OCI-LY7 (cell line): ENCODE data around the gene CSTB. TPM values are rescaled to one million over a fixed set of nuclear protein-coding genes. Genes with fewer than 3 reads are reported as not detected.
A peak's percentile ranks its signal among the peaks of the same experiment; 100 is the strongest.

ENCODE experiments used
- BruUV-seq: library from RNA; stranded (reverse); fragments of 400-500 nt; replicated peaks from 2 replicates; lab custom pipeline; 2021; lab: Mats Ljungman, UMichigan
- CTCF ChIA-PET: fragments of 300-600 bp; sonication (Branson Sonifier 250); formaldehyde crosslinking; loops from one replicate; lab custom pipeline; 2022; ENCODE audit warnings: antibody characterized with exemption; ENCODE audit not compliant: unreplicated experiment; lab: Charles Lee
- POLR2A ChIA-PET: fragments of 300-600 bp; sonication (Branson Sonifier 250); formaldehyde crosslinking; loops from one replicate; lab custom pipeline; 2022; ENCODE audit warnings: antibody characterized with exemption; lab: Charles Lee
- DNase-seq: peaks from one replicate; pipeline ENCODE4 v3.0.0-alpha.2; 2015; ENCODE audit warnings: low spot score
- H2AFZ ChIP-seq: fragments of 200-600 bp; sonication (generic), shearing (Covaris generic); 2 replicates; pipeline ENCODE4 v1.6.1; 2014; ENCODE audit warnings: mild to moderate bottlenecking, antibody characterized with exemption, low read length, moderate library complexity
- H3K27ac ChIP-seq: fragments of 200-600 bp; sonication (generic); 2 replicates; pipeline ENCODE4 v1.5.1; 2014; ENCODE audit warnings: mixed run types, low read depth, mild to moderate bottlenecking, moderate library complexity, low read length, inconsistent platforms; ENCODE audit not compliant: poor library complexity, severe bottlenecking
- H3K36me3 ChIP-seq: fragments of 200-600 bp; sonication (generic); 2 replicates; pipeline ENCODE4 v1.6.1; 2014; ENCODE audit warnings: mild to moderate bottlenecking, antibody characterized with exemption, low read length, moderate library complexity, mixed read lengths; ENCODE audit not compliant: insufficient read depth
- H3K4me1 ChIP-seq: fragments of 200-600 bp; sonication (generic); 2 replicates; pipeline ENCODE4 v1.5.1; 2014; ENCODE audit warnings: mild to moderate bottlenecking, low read length; ENCODE audit not compliant: insufficient read depth, poor library complexity, severe bottlenecking
- H3K4me2 ChIP-seq: fragments of 200-600 bp; sonication (generic); 2 replicates; pipeline ENCODE4 v1.6.1; 2014; ENCODE audit warnings: mild to moderate bottlenecking, low read length
- H3K4me3 ChIP-seq: fragments of 200-600 bp; sonication (generic); 2 replicates; pipeline ENCODE4 v1.5.1; 2014; ENCODE audit warnings: mild to moderate bottlenecking, low read depth, low read length; ENCODE audit not compliant: poor library complexity, severe bottlenecking
- H3K79me2 ChIP-seq: fragments of 200-600 bp; sonication (generic); 2 replicates; pipeline ENCODE4 v1.6.1; 2016; ENCODE audit warnings: low read depth, mild to moderate bottlenecking, low read length, moderate library complexity, mixed read lengths; ENCODE audit not compliant: insufficient read depth
- H3K9me2 ChIP-seq: fragments of 200-600 bp; sonication (generic); 2 replicates; pipeline ENCODE4 v1.6.1; 2016; ENCODE audit warnings: mild to moderate bottlenecking, low read length, mixed read lengths; ENCODE audit not compliant: insufficient read depth
- H3K9me3 ChIP-seq: fragments of 200-600 bp; sonication (generic); 2 replicates; pipeline ENCODE4 v1.6.1; 2014; ENCODE audit warnings: mild to moderate bottlenecking, mixed run types, low read length, mixed read lengths
- H4K20me1 ChIP-seq: fragments of 200-600 bp; sonication (generic); 2 replicates; pipeline ENCODE4 v1.6.1; 2014; ENCODE audit warnings: mild to moderate bottlenecking, antibody characterized with exemption, low read length, moderate library complexity, mixed read lengths; ENCODE audit not compliant: insufficient read depth
- CTCF ChIP-seq: fragments of 200-600 bp; sonication (generic); conservative IDR thresholded peaks from 2 replicates; pipeline ENCODE4 v1.5.1; 2014; ENCODE audit warnings: mild to moderate bottlenecking, antibody characterized with exemption, low read length, moderate library complexity, mixed read lengths
- EZH2phosphoT487 ChIP-seq: fragments of 200-600 bp; sonication (generic); IDR thresholded peaks from 2 replicates; pipeline ENCODE4 v1.6.1; 2018; ENCODE audit warnings: low read depth, borderline replicate concordance, mild to moderate bottlenecking, mixed run types, antibody characterized with exemption, low read length, moderate library complexity, mixed read lengths
- intact Hi-C: fragments of 100-400 bp; cut with micrococcal nuclease; formaldehyde crosslinking; loops from one replicate; pipeline ENCODE4 v1.10.0; 2022; ENCODE audit not compliant: unreplicated experiment
- total RNA-seq, 2 experiments: library from RNA; depleted of rRNA in 1 of 2; stranded (reverse); fragments of >200 nt in 1 of 2; shearing (Covaris generic) in 1 of 2; gene quantifications; 2 replicates each; pipeline ENCODE4 v1.2.3, GENCODE V29; 2014 to 2022

CSTB gene
- total RNA-seq, 2 experiments from 2014 or later, result 15.6 to 33.3 TPM

- peak overlapping the region; percentile 46; the same call in 1 of the 2 replicates for H3K4me2 ChIP-seq
- peaks cover 52% of the 10 kb centered on the region for H3K4me1 ChIP-seq
- H3K9me2 ChIP-seq, result no peaks in the 10 kb centered on the region
- peaks cover 13% of the 10 kb centered on the region; the same call in 1 of the 2 replicates for H3K36me3 ChIP-seq
- DNase-seq, result peak; percentile 83
- CTCF ChIA-PET, result no interaction called here
- intact Hi-C loops, result loop anchor here (1.0 to 2.0 kb wide), 3 partner anchors 50 to 165 kb away; no protein-coding TSS in a partner anchor
- H3K79me2 ChIP-seq, result 0 out of 2 replicates have a peak, but pooled peaks cover 4% of the 10 kb centered on the region
- BruUV-seq, result no TSS peak
- no peak for TF ChIP-seq EZH2phosphoT487
- TF ChIP-seq CTCF, result peak; percentile 94
- no peak overlapping the region for H3K27ac ChIP-seq
- H4K20me1 ChIP-seq, result no peaks in the 10 kb centered on the region
- H3K9me3 ChIP-seq, result no peaks in the 10 kb centered on the region
- H3K4me3 ChIP-seq, result no peak overlapping the region
- POLR2A ChIA-PET, result no interaction called here
- no peak overlapping the region for H2AFZ ChIP-seq
These were observed 34.6 kb upstream of the CSTB start for GRCh38 chr21:43810505-43811261.

GRCh38 chr21:43809853-43810504, 33.9 kb upstream of the CSTB start:
- H3K4me3 ChIP-seq, result no peak overlapping the region
- ChIA-PET CTCF (no interaction called here), POLR2A (no interaction called here)
- intact Hi-C loops, result loop anchor here (1.0 to 2.0 kb wide), 2 partner anchors 51 to 129 kb away; no protein-coding TSS in a partner anchor
- 0 out of 2 replicates have a peak, but pooled peaks cover 4% of the 10 kb centered on the region for H3K79me2 ChIP-seq
- no peak for DNase-seq
- H4K20me1 ChIP-seq, result no peaks in the 10 kb centered on the region
- TF ChIP-seq EZH2phosphoT487 (no peak), CTCF (no peak)
- no TSS peak for BruUV-seq
- H3K9me2 ChIP-seq, result no peaks in the 10 kb centered on the region
- peaks cover 13% of the 10 kb centered on the region; the same call in 1 of the 2 replicates for H3K36me3 ChIP-seq
- no peaks in the 10 kb centered on the region for H3K9me3 ChIP-seq
- no peak overlapping the region for H3K27ac ChIP-seq
- H3K4me1 ChIP-seq, result peaks cover 56% of the 10 kb centered on the region
- no peak overlapping the region for H2AFZ ChIP-seq
- H3K4me2 ChIP-seq, result peak overlapping the region; percentile 58; the same call in 1 of the 2 replicates
